ENCODE data around the gene OR1S2. TPM values are rescaled to one million over a fixed set of nuclear protein-coding genes. Genes with fewer than 3 reads are reported as not detected.

OR1S2 gene
- polyA plus RNA-seq, 1 experiment: not detected

DNA sequence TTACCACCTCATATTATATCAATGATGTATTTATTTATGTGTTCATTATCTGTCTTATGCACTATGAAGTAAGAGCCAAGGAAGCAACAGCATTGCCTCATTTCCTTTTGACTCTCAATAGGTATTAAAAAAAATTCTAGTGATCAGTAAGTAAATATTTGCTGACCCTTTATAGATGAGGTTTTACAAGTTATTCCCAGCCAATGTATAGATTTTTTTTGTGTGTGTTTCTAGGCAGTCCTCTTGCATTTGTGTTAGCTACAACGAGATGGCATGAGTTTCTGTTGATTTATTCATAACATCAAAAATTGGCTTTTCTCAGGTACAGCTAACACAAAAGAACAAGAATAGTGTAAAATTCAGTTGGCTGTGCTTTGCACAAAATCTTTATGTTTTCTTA lies 4.7 kb downstream of the OR1S2 start:
- H3K9me3 ChIP-seq (ENCODE audit: control insufficient read depth, insufficient read depth, low read length): no peaks in the 10 kb centered on the region
- TF ChIP-seq, protein P1, sequence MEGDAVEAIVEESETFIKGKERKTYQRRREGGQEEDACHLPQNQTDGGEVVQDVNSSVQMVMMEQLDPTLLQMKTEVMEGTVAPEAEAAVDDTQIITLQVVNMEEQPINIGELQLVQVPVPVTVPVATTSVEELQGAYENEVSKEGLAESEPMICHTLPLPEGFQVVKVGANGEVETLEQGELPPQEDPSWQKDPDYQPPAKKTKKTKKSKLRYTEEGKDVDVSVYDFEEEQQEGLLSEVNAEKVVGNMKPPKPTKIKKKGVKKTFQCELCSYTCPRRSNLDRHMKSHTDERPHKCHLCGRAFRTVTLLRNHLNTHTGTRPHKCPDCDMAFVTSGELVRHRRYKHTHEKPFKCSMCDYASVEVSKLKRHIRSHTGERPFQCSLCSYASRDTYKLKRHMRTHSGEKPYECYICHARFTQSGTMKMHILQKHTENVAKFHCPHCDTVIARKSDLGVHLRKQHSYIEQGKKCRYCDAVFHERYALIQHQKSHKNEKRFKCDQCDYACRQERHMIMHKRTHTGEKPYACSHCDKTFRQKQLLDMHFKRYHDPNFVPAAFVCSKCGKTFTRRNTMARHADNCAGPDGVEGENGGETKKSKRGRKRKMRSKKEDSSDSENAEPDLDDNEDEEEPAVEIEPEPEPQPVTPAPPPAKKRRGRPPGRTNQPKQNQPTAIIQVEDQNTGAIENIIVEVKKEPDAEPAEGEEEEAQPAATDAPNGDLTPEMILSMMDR (IDR thresholded peaks at IDR 0.05; ENCODE audit: low read depth, low read length): no peak
- H3K27ac ChIP-seq (ENCODE audit: low read depth, low read length): no peak overlapping the region
- no peaks in the 10 kb centered on the region for H3K27me3 ChIP-seq (ENCODE audit: control insufficient read depth, insufficient read depth, low read length)
- no peak overlapping the region for H3K4me3 ChIP-seq (ENCODE audit: low read depth, low read length)
- POLR2A ChIA-PET: no interaction called here
- CTCF ChIA-PET: interaction anchor here (1.3 kb wide), 1 partner anchor 87 kb away, joined by 3 read pairs; no protein-coding TSS in a partner anchor
- DNase-seq (ENCODE audit: low read depth, low spot score): no peak

DNA sequence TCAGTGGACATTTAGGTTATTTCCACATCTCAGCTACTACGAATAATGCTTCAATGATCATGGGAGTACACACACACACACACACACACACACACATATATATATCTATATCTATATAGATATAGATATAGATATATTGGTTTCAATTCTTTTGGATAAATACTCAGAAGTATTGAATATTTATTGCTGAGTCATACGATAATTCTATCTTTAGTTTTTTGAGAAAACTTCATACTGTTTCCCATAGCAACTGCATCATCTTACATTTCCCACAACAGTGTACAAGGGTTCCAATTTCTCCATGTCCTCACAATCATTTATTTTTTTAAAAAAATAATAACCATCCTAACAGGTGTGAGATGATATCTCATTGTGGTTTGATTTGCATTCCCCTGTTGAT lies 8.0 kb downstream of the OR1S2 start:
- Histone ChIP-seq H3K27ac (ENCODE audit: low read depth, low read length) (no peak overlapping the region), H3K9me3 (ENCODE audit: control insufficient read depth, insufficient read depth, low read length) (no peaks in the 10 kb centered on the region), H3K4me3 (ENCODE audit: low read depth, low read length) (no peak overlapping the region), H3K27me3 (ENCODE audit: control insufficient read depth, insufficient read depth, low read length) (no peaks in the 10 kb centered on the region)
- ChIA-PET POLR2A (no interaction called here), CTCF (no interaction called here)
- DNase-seq (ENCODE audit: low read depth, low spot score): no peak
- TF ChIP-seq, protein P1 (IDR thresholded peaks at IDR 0.05; ENCODE audit: low read depth, low read length): no peak

DNA sequence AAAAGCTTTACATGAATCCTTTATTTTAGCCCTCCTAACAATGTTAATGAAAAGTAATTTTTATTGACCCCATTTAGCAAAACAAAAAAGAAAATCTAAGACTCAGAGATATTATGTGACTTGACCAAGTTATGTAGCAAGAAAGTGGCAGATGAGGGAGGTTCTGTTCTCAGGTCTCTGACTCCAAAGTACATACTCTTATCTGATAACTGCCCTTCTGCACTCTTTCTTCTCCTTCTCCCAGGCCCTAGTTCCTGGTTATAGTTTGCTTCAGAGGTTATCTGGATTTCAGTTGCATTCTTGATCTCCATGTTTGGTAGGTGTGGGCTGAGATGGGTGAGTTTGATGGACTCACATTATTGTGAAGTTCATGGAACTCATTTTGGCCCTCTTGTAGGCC lies 10.6 kb downstream of the OR1S2 start:
- Histone ChIP-seq H3K9me3 (ENCODE audit: control insufficient read depth, insufficient read depth, low read length) (no peaks in the 10 kb centered on the region; the same call in 1 of the 2 replicates), H3K4me3 (ENCODE audit: low read depth, low read length) (no peak overlapping the region), H3K27ac (ENCODE audit: low read depth, low read length) (no peak overlapping the region), H3K27me3 (ENCODE audit: control insufficient read depth, insufficient read depth, low read length) (no peaks in the 10 kb centered on the region)
- CTCF ChIA-PET: no interaction called here
- POLR2A ChIA-PET: no interaction called here
- no peak for DNase-seq (ENCODE audit: low read depth, low spot score)
- TF ChIP-seq, protein P1 (IDR thresholded peaks at IDR 0.05; ENCODE audit: low read depth, low read length): no peak

DNA sequence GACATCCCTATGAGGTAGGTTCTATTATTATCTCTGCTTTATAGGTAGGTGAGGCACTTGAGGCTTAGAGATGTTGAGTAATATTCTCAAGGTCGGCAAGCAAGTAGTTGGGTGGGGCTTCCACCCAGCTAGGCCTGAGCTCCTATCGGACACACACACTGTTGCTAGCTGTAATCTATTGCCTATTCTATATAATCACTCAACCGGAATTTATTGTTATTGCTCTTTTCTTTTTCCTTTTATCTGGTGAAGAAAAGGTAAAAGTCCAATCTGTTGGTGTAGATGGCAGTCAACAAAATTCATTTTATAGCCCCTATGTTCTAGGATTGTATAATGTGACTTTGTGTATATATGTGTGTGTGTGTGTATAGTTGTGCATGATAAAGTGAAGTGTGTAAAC lies 11.7 kb downstream of the OR1S2 start:
- TF ChIP-seq, protein P1 (IDR thresholded peaks at IDR 0.05; ENCODE audit: low read depth, low read length): no peak
- Histone ChIP-seq H3K27ac (ENCODE audit: low read depth, low read length) (no peak overlapping the region), H3K4me3 (ENCODE audit: low read depth, low read length) (no peak overlapping the region), H3K9me3 (ENCODE audit: control insufficient read depth, insufficient read depth, low read length) (no peaks in the 10 kb centered on the region; the same call in 1 of the 2 replicates), H3K27me3 (ENCODE audit: control insufficient read depth, insufficient read depth, low read length) (no peaks in the 10 kb centered on the region)
- ChIA-PET POLR2A (no interaction called here), CTCF (no interaction called here)
- DNase-seq (ENCODE audit: low read depth, low spot score): no peak

DNA sequence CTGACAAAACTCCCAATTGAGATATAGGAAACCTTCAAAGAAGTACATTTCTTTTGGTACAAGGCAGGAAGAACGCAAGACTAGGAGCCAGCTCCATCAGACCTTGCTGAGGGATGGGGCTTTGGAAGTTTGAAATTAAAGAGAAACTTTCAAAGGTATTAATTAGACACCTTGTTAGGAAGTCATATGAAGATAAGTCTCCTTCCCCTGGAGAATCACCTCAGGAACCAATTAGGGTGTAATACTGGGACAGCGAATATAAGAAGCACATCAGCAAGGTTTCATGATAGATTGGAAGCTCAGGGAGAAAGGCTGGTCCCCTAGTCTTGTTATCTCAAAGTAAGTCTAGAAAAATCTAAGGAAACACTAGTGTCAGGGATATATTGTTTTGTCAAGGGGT lies 15.2 kb downstream of the OR1S2 start, which contains the start of gene OR9Q2:
Gene OR9Q2, plus strand, starts transcription at position 301 of the 400 bp plus-strand sequence. CDS start 1,421 bp downstream, outside the sequence.
- ChIA-PET CTCF (no interaction called here), POLR2A (no interaction called here)
- DNase-seq (ENCODE audit: low read depth, low spot score): no peak
- no peak within 1 kb of the TSS for H3K4me3 ChIP-seq (ENCODE audit: low read depth, low read length)
- no peak within 1 kb of the TSS for H3K27ac ChIP-seq (ENCODE audit: low read depth, low read length)
- H3K27me3 ChIP-seq (ENCODE audit: control insufficient read depth, insufficient read depth, low read length): no peaks in the 10 kb centered on the region
- no peaks in the 10 kb centered on the region; the same call in 1 of the 2 replicates for H3K9me3 ChIP-seq (ENCODE audit: control insufficient read depth, insufficient read depth, low read length)
- TF ChIP-seq, protein P1 (IDR thresholded peaks at IDR 0.05; ENCODE audit: low read depth, low read length): no peak
